Upper lobe of right lung (tissue), 1 donor: ENCODE data around the gene MRPL27. TPM values are rescaled to one million over a fixed set of nuclear protein-coding genes. Genes with fewer than 3 reads are reported as not detected.

Experiments
- ATAC-seq: fragments of 200-7000 bp; cut with Tn5 transposase; one replicate; pipeline ENCODE4 v1.9.1; 2020; ENCODE audit warnings: mild to moderate bottlenecking, moderate library complexity
- DNase-seq: peaks from one replicate; pipeline ENCODE4 v3.0.0-alpha.2; 2020
- H3K27ac ChIP-seq: fragments of 200-600 bp; one replicate; pipeline ENCODE4 v1.8.0; 2022
- H3K27me3 ChIP-seq: fragments of 200-600 bp; one replicate; pipeline ENCODE4 v1.8.0; 2022; ENCODE audit warnings: mild to moderate bottlenecking
- H3K36me3 ChIP-seq: fragments of 200-600 bp; one replicate; pipeline ENCODE4 v1.8.0; 2022
- H3K4me1 ChIP-seq: fragments of 200-600 bp; one replicate; pipeline ENCODE4 v1.8.0; 2022
- H3K4me3 ChIP-seq: fragments of 200-600 bp; one replicate; pipeline ENCODE4 v1.8.0; 2022; ENCODE audit warnings: mild to moderate bottlenecking
- H3K9me3 ChIP-seq: fragments of 200-600 bp; one replicate; pipeline ENCODE4 v1.8.0; 2022
- CTCF ChIP-seq: fragments of 200-600 bp; IDR thresholded peaks from one replicate; pipeline ENCODE4 v1.8.0; 2022; ENCODE audit warnings: antibody characterized with exemption
- intact Hi-C: fragments of 100-400 bp; cut with DNase I; formaldehyde crosslinking; loops from one replicate; pipeline ENCODE4 v1.11.0; 2022
- total RNA-seq: library from RNA; stranded (reverse); fragmentation: NEBNext Ultra II Directional; extraction: Animal tissue kit (Norgen Biotek cat#: 25700); gene quantifications from one replicate; pipeline ENCODE4 v1.2.1, GENCODE V29; 2021
- donor health status: DM: no; HTN: yes; CAD: no; lungs with severe emphysema.

MRPL27 gene
- total RNA-seq, 1 donor from 2014 or later = 47.1 TPM

GRCh38 chr17:50349243-50349600 is 23.8 kb downstream of the MRPL27 start:
- no peak overlapping the region for H3K4me3 ChIP-seq
- H3K4me1 ChIP-seq = peaks cover 13% of the 10 kb centered on the region
- no peaks in the 10 kb centered on the region for H3K27me3 ChIP-seq
- intact Hi-C loops = no loop called here
- H3K36me3 ChIP-seq = no peaks in the 10 kb centered on the region
- TF ChIP-seq CTCF = no peak
- H3K27ac ChIP-seq = no peak overlapping the region
- no peak for ATAC-seq
- no peak for DNase-seq
- H3K9me3 ChIP-seq = no peaks in the 10 kb centered on the region

GRCh38 chr17:50348522-50349242 is 24.3 kb downstream of the MRPL27 start:
- Histone ChIP-seq H3K27me3 (no peaks in the 10 kb centered on the region), H3K4me1 (peaks cover 13% of the 10 kb centered on the region), H3K4me3 (no peak overlapping the region), H3K36me3 (no peaks in the 10 kb centered on the region), H3K27ac (no peak overlapping the region), H3K9me3 (no peaks in the 10 kb centered on the region)
- ATAC-seq = no peak
- no peak for TF ChIP-seq CTCF
- intact Hi-C loops = no loop called here
- peak; percentile 18 for DNase-seq

- DNase-seq (no peak), ATAC-seq (no peak)
- H3K4me3 ChIP-seq = no peak overlapping the region
- H3K36me3 ChIP-seq = no peaks in the 10 kb centered on the region
- peaks cover 13% of the 10 kb centered on the region for H3K4me1 ChIP-seq
- intact Hi-C loops = no loop called here
- H3K27me3 ChIP-seq = no peaks in the 10 kb centered on the region
- no peak overlapping the region for H3K27ac ChIP-seq
- H3K9me3 ChIP-seq = no peaks in the 10 kb centered on the region
- no peak for TF ChIP-seq CTCF
Measured at GRCh38 chr17:50347894-50348291, 25.1 kb downstream of the MRPL27 start.

- Histone ChIP-seq H3K4me1 (peaks cover 13% of the 10 kb centered on the region), H3K27ac (peak overlapping the region; percentile 70), H3K27me3 (no peaks in the 10 kb centered on the region), H3K36me3 (no peaks in the 10 kb centered on the region), H3K4me3 (peak overlapping the region; percentile 90), H3K9me3 (no peaks in the 10 kb centered on the region)
- DNase-seq = peak; percentile 61
- intact Hi-C loops = no loop called here
- no peak for ATAC-seq
- TF ChIP-seq CTCF = no peak
Measured at GRCh38 chr17:50347117-50347893, 25.7 kb downstream of the MRPL27 start.

- DNase-seq (peak; percentile 80), ATAC-seq (peak; percentile 53)
- H3K27me3 ChIP-seq = no peaks in the 10 kb centered on the region
- no peaks in the 10 kb centered on the region for H3K9me3 ChIP-seq
- no peak for TF ChIP-seq CTCF
- no peaks in the 10 kb centered on the region for H3K36me3 ChIP-seq
- H3K4me3 ChIP-seq = peak overlapping the region; percentile 90
- peak overlapping the region; percentile 70 for H3K27ac ChIP-seq
- peaks cover 13% of the 10 kb centered on the region for H3K4me1 ChIP-seq
- intact Hi-C loops = no loop called here
Measured at GRCh38 chr17:50346313-50347116, 26.5 kb downstream of the MRPL27 start.
